ENCODE results near the gene GPR26. TPM values are rescaled to one million over a fixed set of nuclear protein-coding genes. Genes with fewer than 3 reads are reported as not detected.

Gene GPR26
- total and polyA plus RNA-seq, 2 of the 4 experiments (the other 2 are of a cell fraction), result not detected

GRCh38 chr10:123645615-123646014, 20.5 kb upstream of the GPR26 start:
- H3K56ac ChIP-seq (ENCODE audit: extremely low read depth, insufficient read depth, low read length), result no peak overlapping the region
- H3K9ac ChIP-seq (ENCODE audit: low read depth, low read length), result no peak overlapping the region
- H4K5ac ChIP-seq (ENCODE audit: low read depth, low read length), result no peak overlapping the region
- CTCF ChIA-PET, result no interaction called here
- H2AK5ac ChIP-seq (ENCODE audit: low read depth, low read length), result no peak overlapping the region
- H3K9me1 ChIP-seq (ENCODE audit: insufficient read depth, low read length), result no peaks in the 10 kb centered on the region
- in situ Hi-C loops (cut with MboI; ENCODE audit: low sequenced_read_pairs), result no loop called here
- H3K4ac ChIP-seq (ENCODE audit: low read depth, low read length), result no peak overlapping the region
- no peaks in the 10 kb centered on the region for H3K27me3 ChIP-seq (ENCODE audit: control insufficient read depth, insufficient read depth, low read length)
- no peak overlapping the region for H3K4me3 ChIP-seq (ENCODE audit: insufficient read depth, low read depth, low read length)
- no peak overlapping the region for H3K4me2 ChIP-seq (ENCODE audit: low read depth, low read length)
- no peak for ATAC-seq (ENCODE audit: low read depth)
- H2BK20ac ChIP-seq (ENCODE audit: low read depth, low read length), result no peak overlapping the region
- peaks cover 33% of the 10 kb centered on the region for H3K9me3 ChIP-seq (ENCODE audit: control insufficient read depth, insufficient read depth, low read length)
- no peaks in the 10 kb centered on the region for H3K36me3 ChIP-seq (ENCODE audit: control insufficient read depth, insufficient read depth, low read length)
- no peaks in the 10 kb centered on the region for H3K4me1 ChIP-seq (ENCODE audit: control insufficient read depth, insufficient read depth, low read length)
- TF ChIP-seq FOS (IDR thresholded peaks at IDR 0.05; ENCODE audit: low read depth, low read length) (no peak), BHLHE40 (IDR thresholded peaks at IDR 0.05; ENCODE audit: low read depth, low read length) (no peak), CEBPB (IDR thresholded peaks at IDR 0.05; ENCODE audit: low read depth, low read length) (no peak), SMC3 (IDR thresholded peaks at IDR 0.05; ENCODE audit: low read depth, low read length) (no peak), POLR2A (IDR thresholded peaks at IDR 0.05; ENCODE audit: low read depth, low read length) (no peak), MAFK (IDR thresholded peaks at IDR 0.05; ENCODE audit: low read depth, low read length) (no peak), MXI1 (IDR thresholded peaks at IDR 0.05; ENCODE audit: borderline replicate concordance, low read depth, low read length) (no peak), MAZ (IDR thresholded peaks at IDR 0.05; ENCODE audit: borderline replicate concordance, low read depth, low read length) (no peak), CHD1 (IDR thresholded peaks at IDR 0.05; ENCODE audit: low read depth, low read length) (no peak), RFX5 (IDR thresholded peaks at IDR 0.05; ENCODE audit: low read depth, low read length) (no peak), RCOR1 (IDR thresholded peaks at IDR 0.05; ENCODE audit: insufficient replicate concordance, low read length) (no peak), ELK1 (IDR thresholded peaks at IDR 0.05; ENCODE audit: borderline replicate concordance, low read depth, low read length) (no peak), NFE2L2 (IDR thresholded peaks at IDR 0.05; ENCODE audit: low read depth, low read length) (no peak), RAD21 (IDR thresholded peaks at IDR 0.05; ENCODE audit: low read length) (no peak)
- TF ChIP-seq, protein P1, sequence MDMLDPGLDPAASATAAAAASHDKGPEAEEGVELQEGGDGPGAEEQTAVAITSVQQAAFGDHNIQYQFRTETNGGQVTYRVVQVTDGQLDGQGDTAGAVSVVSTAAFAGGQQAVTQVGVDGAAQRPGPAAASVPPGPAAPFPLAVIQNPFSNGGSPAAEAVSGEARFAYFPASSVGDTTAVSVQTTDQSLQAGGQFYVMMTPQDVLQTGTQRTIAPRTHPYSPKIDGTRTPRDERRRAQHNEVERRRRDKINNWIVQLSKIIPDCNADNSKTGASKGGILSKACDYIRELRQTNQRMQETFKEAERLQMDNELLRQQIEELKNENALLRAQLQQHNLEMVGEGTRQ (IDR thresholded peaks at IDR 0.05; ENCODE audit: low read depth, low read length), result no peak
- TF ChIP-seq, protein P2, sequence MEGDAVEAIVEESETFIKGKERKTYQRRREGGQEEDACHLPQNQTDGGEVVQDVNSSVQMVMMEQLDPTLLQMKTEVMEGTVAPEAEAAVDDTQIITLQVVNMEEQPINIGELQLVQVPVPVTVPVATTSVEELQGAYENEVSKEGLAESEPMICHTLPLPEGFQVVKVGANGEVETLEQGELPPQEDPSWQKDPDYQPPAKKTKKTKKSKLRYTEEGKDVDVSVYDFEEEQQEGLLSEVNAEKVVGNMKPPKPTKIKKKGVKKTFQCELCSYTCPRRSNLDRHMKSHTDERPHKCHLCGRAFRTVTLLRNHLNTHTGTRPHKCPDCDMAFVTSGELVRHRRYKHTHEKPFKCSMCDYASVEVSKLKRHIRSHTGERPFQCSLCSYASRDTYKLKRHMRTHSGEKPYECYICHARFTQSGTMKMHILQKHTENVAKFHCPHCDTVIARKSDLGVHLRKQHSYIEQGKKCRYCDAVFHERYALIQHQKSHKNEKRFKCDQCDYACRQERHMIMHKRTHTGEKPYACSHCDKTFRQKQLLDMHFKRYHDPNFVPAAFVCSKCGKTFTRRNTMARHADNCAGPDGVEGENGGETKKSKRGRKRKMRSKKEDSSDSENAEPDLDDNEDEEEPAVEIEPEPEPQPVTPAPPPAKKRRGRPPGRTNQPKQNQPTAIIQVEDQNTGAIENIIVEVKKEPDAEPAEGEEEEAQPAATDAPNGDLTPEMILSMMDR (conservative IDR thresholded peaks at IDR 0.05; ENCODE audit: low read depth, low read length), result no peak
- DNase-seq, result no peak
- H3K14ac ChIP-seq (replicated peaks; ENCODE audit: low read depth, low read length), result no peak overlapping the region
- no peak overlapping the region for H2BK120ac ChIP-seq (ENCODE audit: low read depth, low read length)
- no peak overlapping the region for H2BK15ac ChIP-seq (ENCODE audit: low read depth, low read length)
- dilution Hi-C loops (cut with HindIII; ENCODE audit: low sequenced_read_pairs, unreplicated experiment), result no loop called here
- no TSS peak for BruUV-seq (replicated peaks)
- no peaks in the 10 kb centered on the region for H4K20me1 ChIP-seq (ENCODE audit: insufficient read depth, low read length)
- POLR2A ChIA-PET (ENCODE audit: unreplicated experiment), result no interaction called here
- 30% methylated on average over 2 of the region's 10 CpGs; no CpG with 5 or more reads in 1 of the 2 experiments for WGBS, 2 experiments (ENCODE audit: extremely low coverage in 2 of 2, insufficient read length in 1 of 2)
- no peak overlapping the region for H4K8ac ChIP-seq (ENCODE audit: low read depth in 2 of 2, low read length in 2 of 2)
- no peak overlapping the region for H4K91ac ChIP-seq (ENCODE audit: insufficient read depth, low read depth, low read length)
- no peak overlapping the region for H2AK9ac ChIP-seq (replicated peaks; ENCODE audit: low read depth, low read length, poor library complexity)
- H3K79me1 ChIP-seq (ENCODE audit: low read depth in 1 of 2, low read length in 2 of 2), result no peaks in the 10 kb centered on the region
- H3K18ac ChIP-seq (ENCODE audit: low read depth, low read length), result no peak overlapping the region
- no peak overlapping the region for H3K27ac ChIP-seq (ENCODE audit: insufficient read depth, low read length)
- no peak overlapping the region for H2AFZ ChIP-seq (replicated peaks; ENCODE audit: low read length, poor library complexity)
- intact Hi-C loops (cut with micrococcal nuclease), result no loop called here
- no peak overlapping the region for H2BK5ac ChIP-seq (ENCODE audit: low read depth, low read length, poor library complexity, severe bottlenecking)
- no peak overlapping the region for H3K23ac ChIP-seq (ENCODE audit: low read depth, low read length)

Data from IMR-90 (cell line).